ENCODE results near the gene VSIG4.

GRCh38 chrX:66008328-66008970, 31.4 kb downstream of the VSIG4 start:
- TF ChIP-seq CTCF (IDR thresholded peaks at IDR 0.05) (no peak), POLR2A (IDR thresholded peaks at IDR 0.05) (no peak)
